GM23338 (cell line): ENCODE results near the gene PET117. TPM values are rescaled to one million over a fixed set of nuclear protein-coding genes. Genes with fewer than 3 reads are reported as not detected.

Experiments used
- ATAC-seq: fragments of 200-7000 bp; cut with Tn5 transposase; 3 replicates; pipeline ENCODE4 v1.9.1; 2020
- DNase-seq: peaks from one replicate; pipeline ENCODE4 v3.0.0-alpha.2; 2015; ENCODE audit warnings: low spot score
- H2AFZ ChIP-seq: fragments of 200-600 bp; sonication (generic); 2 replicates; pipeline ENCODE4 v1.8.0; 2016; ENCODE audit warnings: antibody characterized with exemption, mild to moderate bottlenecking, moderate library complexity
- H3F3A ChIP-seq: fragments of 200-600 bp; sonication (generic); replicated peaks from 2 replicates; pipeline ENCODE4 v1.8.0; 2017; ENCODE audit warnings: antibody characterized with exemption, mixed run types, low read depth
- H3K27ac ChIP-seq: fragments of 200-600 bp; sonication (generic); 2 replicates; pipeline ENCODE4 v1.6.1; 2016; ENCODE audit warnings: low read depth
- H3K27me3 ChIP-seq: fragments of 200-600 bp; sonication (generic); 2 replicates; pipeline ENCODE4 v1.8.0; 2016; ENCODE audit warnings: mild to moderate bottlenecking, mixed run types, moderate library complexity; ENCODE audit not compliant: insufficient read depth
- H3K36me3 ChIP-seq: fragments of 200-600 bp; sonication (generic); 2 replicates; pipeline ENCODE4 v1.8.0; 2016; ENCODE audit warnings: mild to moderate bottlenecking; ENCODE audit not compliant: insufficient read depth
- H3K4me1 ChIP-seq: fragments of 200-600 bp; sonication (generic); 2 replicates; pipeline ENCODE4 v1.8.0; 2016; ENCODE audit warnings: mild to moderate bottlenecking, moderate library complexity; ENCODE audit not compliant: insufficient read depth
- H3K4me2 ChIP-seq: fragments of 200-600 bp; sonication (generic); 2 replicates; pipeline ENCODE4 v1.7.1; 2017; ENCODE audit warnings: mixed run types
- H3K4me3 ChIP-seq: fragments of 200-600 bp; sonication (generic); 2 replicates; pipeline ENCODE4 v1.6.1; 2016; ENCODE audit warnings: mixed run types
- H3K79me2 ChIP-seq: fragments of 200-600 bp; sonication (generic); replicated peaks from 2 replicates; pipeline ENCODE4 v1.8.0; 2017; ENCODE audit warnings: mild to moderate bottlenecking; ENCODE audit not compliant: insufficient read depth
- H3K9me2 ChIP-seq: fragments of 200-600 bp; sonication (generic); 2 replicates; pipeline ENCODE4 v1.8.0; 2017; ENCODE audit not compliant: insufficient read depth
- H4K20me1 ChIP-seq: fragments of 200-600 bp; sonication (generic); replicated peaks from 2 replicates; pipeline ENCODE4 v1.8.0; 2017; ENCODE audit warnings: mild to moderate bottlenecking; ENCODE audit not compliant: insufficient read depth
- H3K27ac Mint-ChIP-seq: 2 replicates; pipeline ENCODE4 v1.8.0; 2020; ENCODE audit warnings: inconsistent platforms, mild to moderate bottlenecking, moderate library complexity, mixed read lengths
- H3K27me3 Mint-ChIP-seq: 3 replicates; pipeline ENCODE4 v1.8.0; 2022; ENCODE audit warnings: low read depth, mild to moderate bottlenecking, moderate library complexity, mixed read lengths, inconsistent platforms; ENCODE audit not compliant: insufficient read depth, poor library complexity
- H3K36me3 Mint-ChIP-seq: 3 replicates; pipeline ENCODE4 v1.8.0; 2021; ENCODE audit warnings: low read depth, mild to moderate bottlenecking, inconsistent platforms, moderate library complexity, mixed read lengths
- H3K4me1 Mint-ChIP-seq: 3 replicates; pipeline ENCODE4 v1.8.0; 2020; ENCODE audit warnings: mild to moderate bottlenecking, inconsistent platforms, mixed read lengths
- H3K4me3 Mint-ChIP-seq: 3 replicates; pipeline ENCODE4 v1.8.0; 2021; ENCODE audit warnings: moderate library complexity, mild to moderate bottlenecking, inconsistent platforms, mixed read lengths
- H3K9me3 Mint-ChIP-seq: 3 replicates; pipeline ENCODE4 v1.8.0; 2020; ENCODE audit warnings: moderate library complexity, mild to moderate bottlenecking, inconsistent platforms, mixed read lengths
- CREB1 ChIP-seq: fragments of 250-450 bp; sonication (Bioruptor Pico); IDR thresholded peaks from 2 replicates; pipeline ENCODE4 v1.5.0; 2020; ENCODE audit warnings: low read depth, mild to moderate bottlenecking, moderate library complexity
- EZH2 ChIP-seq: fragments of 200-600 bp; sonication (generic); IDR thresholded peaks from one replicate; pipeline ENCODE4 v1.8.0; 2017; ENCODE audit warnings: antibody characterized with exemption, mild to moderate bottlenecking, low read depth; ENCODE audit not compliant: unreplicated experiment
- NANOG ChIP-seq: IDR thresholded peaks from 2 replicates; pipeline ENCODE4 v1.6.1; 2016; ENCODE audit warnings: antibody characterized with exemption, borderline replicate concordance
- POLR2AphosphoS5 ChIP-seq: IDR thresholded peaks from 2 replicates; pipeline ENCODE4 v1.6.1; 2016; ENCODE audit warnings: antibody characterized with exemption, low read depth
- ZNF331 ChIP-seq: fragments of 250-450 bp; sonication (Bioruptor Pico); IDR thresholded peaks from 2 replicates; pipeline ENCODE4 v1.5.0; 2020; ENCODE audit warnings: low read depth, mild to moderate bottlenecking, moderate library complexity
- polyA plus RNA-seq: library from polyadenylated mRNA; unstranded; fragments of >200 nt; fragmentation: Nextera tagmentation; extraction: Ambion mirVana; gene quantifications from 2 replicates; pipeline ENCODE4 v1.2.1, GENCODE V29; 2016
- total RNA-seq: library from RNA; depleted of rRNA; stranded (reverse); fragments of >200 nt; shearing (Covaris generic); gene quantifications from 2 replicates; pipeline ENCODE4 v1.2.3, GENCODE V29; 2014
- TF ChIP-seq, protein P1 (sequence below): IDR thresholded peaks from 2 replicates; pipeline ENCODE4 v1.6.1; 2016; ENCODE audit warnings: antibody characterized with exemption
- TF ChIP-seq, protein P2 (sequence below): IDR thresholded peaks from one replicate; pipeline ENCODE4 v1.6.1; 2018; ENCODE audit warnings: antibody characterized with exemption; ENCODE audit not compliant: unreplicated experiment

The PET117 gene
- total and polyA plus RNA-seq, 2 experiments from 2014 or later: 21.7 to 41.9 TPM

DNA sequence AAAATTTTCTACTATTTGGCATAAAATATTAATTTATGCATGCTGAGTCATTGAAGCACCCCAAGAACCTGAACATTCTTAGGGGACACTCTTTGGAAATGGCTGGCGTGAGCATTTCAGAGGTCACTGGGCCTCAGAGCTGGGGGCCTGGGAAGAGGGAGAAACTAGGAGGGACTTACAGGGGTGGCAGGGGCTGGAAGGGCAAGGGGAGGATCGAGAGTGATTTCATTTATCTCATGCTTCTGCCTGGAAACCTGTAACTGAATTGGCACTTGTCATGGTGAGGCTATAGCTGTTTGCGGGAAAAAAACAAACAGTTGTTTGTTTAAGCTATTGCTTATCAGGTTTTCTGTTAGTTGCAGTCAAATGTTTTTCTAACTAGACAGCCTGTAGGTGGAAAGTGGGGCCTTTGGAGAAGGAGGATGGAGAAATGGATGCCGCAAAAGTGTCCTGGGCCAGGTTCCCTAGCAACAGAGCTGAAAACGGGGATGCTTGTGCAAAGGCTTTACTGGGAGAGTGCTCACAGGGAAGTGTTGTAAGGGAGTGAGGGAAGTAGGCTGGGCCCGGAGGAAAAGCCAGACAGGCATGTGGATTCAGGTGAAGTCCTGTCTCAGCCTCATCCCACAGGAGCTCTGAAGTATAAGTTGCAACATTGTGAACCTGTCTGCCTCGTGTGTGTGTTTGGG, 36.4 kb upstream of the PET117 start:
- H3K4me1 ChIP-seq: peaks cover 2% of the 10 kb centered on the region; the same call in 1 of the 2 replicates
- H3K27me3 ChIP-seq: no peaks in the 10 kb centered on the region
- H3K36me3 Mint-ChIP-seq: no peaks in the 10 kb centered on the region
- H3K4me2 ChIP-seq: peak overlapping the region; percentile 72
- no peaks in the 10 kb centered on the region for H3K79me2 ChIP-seq
- H3K4me3 Mint-ChIP-seq: peak overlapping the region; percentile 2; the same call in 2 of the 3 replicates
- H3K27me3 Mint-ChIP-seq: peaks cover 2% of the 10 kb centered on the region
- no peaks in the 10 kb centered on the region; the same call in 1 of the 2 replicates for H3F3A ChIP-seq
- 0 out of 2 replicates have a peak overlapping the region, but pooled peaks have one; percentile 21 for H3K27ac Mint-ChIP-seq
- no peaks in the 10 kb centered on the region for H3K36me3 ChIP-seq
- H3K9me2 ChIP-seq: no peaks in the 10 kb centered on the region
- no peaks in the 10 kb centered on the region for H4K20me1 ChIP-seq
- peak overlapping the region; percentile 86 for H2AFZ ChIP-seq
- H3K4me1 Mint-ChIP-seq: peaks cover 10% of the 10 kb centered on the region; the same call in 2 of the 3 replicates
- TF ChIP-seq NANOG (no peak), POLR2AphosphoS5 (no peak), EZH2 (no peak), CREB1 (CRISPR knock-in tag) (no peak)
- TF ChIP-seq, protein P1, sequence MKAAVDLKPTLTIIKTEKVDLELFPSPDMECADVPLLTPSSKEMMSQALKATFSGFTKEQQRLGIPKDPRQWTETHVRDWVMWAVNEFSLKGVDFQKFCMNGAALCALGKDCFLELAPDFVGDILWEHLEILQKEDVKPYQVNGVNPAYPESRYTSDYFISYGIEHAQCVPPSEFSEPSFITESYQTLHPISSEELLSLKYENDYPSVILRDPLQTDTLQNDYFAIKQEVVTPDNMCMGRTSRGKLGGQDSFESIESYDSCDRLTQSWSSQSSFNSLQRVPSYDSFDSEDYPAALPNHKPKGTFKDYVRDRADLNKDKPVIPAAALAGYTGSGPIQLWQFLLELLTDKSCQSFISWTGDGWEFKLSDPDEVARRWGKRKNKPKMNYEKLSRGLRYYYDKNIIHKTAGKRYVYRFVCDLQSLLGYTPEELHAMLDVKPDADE: no peak
- TF ChIP-seq, protein P2, sequence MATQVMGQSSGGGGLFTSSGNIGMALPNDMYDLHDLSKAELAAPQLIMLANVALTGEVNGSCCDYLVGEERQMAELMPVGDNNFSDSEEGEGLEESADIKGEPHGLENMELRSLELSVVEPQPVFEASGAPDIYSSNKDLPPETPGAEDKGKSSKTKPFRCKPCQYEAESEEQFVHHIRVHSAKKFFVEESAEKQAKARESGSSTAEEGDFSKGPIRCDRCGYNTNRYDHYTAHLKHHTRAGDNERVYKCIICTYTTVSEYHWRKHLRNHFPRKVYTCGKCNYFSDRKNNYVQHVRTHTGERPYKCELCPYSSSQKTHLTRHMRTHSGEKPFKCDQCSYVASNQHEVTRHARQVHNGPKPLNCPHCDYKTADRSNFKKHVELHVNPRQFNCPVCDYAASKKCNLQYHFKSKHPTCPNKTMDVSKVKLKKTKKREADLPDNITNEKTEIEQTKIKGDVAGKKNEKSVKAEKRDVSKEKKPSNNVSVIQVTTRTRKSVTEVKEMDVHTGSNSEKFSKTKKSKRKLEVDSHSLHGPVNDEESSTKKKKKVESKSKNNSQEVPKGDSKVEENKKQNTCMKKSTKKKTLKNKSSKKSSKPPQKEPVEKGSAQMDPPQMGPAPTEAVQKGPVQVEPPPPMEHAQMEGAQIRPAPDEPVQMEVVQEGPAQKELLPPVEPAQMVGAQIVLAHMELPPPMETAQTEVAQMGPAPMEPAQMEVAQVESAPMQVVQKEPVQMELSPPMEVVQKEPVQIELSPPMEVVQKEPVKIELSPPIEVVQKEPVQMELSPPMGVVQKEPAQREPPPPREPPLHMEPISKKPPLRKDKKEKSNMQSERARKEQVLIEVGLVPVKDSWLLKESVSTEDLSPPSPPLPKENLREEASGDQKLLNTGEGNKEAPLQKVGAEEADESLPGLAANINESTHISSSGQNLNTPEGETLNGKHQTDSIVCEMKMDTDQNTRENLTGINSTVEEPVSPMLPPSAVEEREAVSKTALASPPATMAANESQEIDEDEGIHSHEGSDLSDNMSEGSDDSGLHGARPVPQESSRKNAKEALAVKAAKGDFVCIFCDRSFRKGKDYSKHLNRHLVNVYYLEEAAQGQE: no peak
- peak overlapping the region; percentile 18; the same call in 1 of the 2 replicates for H3K27ac ChIP-seq
- H3K4me3 ChIP-seq: 0 out of 2 replicates have a peak overlapping the region, but pooled peaks have one; percentile 30
- DNase-seq (peak; percentile 85), ATAC-seq (peak; percentile 84)
- no peaks in the 10 kb centered on the region; the same call in 2 of the 3 replicates for H3K9me3 Mint-ChIP-seq

DNA sequence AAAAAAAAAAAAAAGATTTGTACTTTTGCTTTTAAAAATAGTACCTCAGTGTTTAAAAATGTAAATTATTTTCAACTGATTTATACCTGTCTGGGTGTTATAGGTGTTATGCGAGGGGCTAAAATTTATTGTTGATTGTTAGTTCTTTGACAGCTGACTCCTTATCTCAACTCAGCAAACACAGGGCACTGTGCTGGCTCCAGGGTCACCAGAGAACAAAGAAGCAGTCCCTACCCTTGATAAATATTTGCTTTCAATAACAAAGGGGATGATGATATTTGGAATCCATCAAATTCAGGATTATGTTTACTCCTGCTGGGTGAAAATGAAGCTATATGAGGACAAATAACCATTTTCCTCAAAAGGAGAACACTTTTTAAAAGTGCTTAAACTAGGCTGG, 34.2 kb upstream of the PET117 start:
- Histone ChIP-seq H3F3A (no peaks in the 10 kb centered on the region; the same call in 1 of the 2 replicates), H2AFZ (no peak overlapping the region), H3K4me2 (no peak overlapping the region), H3K4me1 (peaks cover 2% of the 10 kb centered on the region; the same call in 1 of the 2 replicates), H3K4me3 (no peak overlapping the region), H3K27ac (no peak overlapping the region), H3K27me3 (no peaks in the 10 kb centered on the region), H3K36me3 (no peaks in the 10 kb centered on the region), H3K9me2 (no peaks in the 10 kb centered on the region), H4K20me1 (no peaks in the 10 kb centered on the region), H3K79me2 (no peaks in the 10 kb centered on the region)
- Mint-ChIP-seq H3K27me3 (peaks cover 5% of the 10 kb centered on the region), H3K4me3 (no peak overlapping the region), H3K4me1 (peaks cover 10% of the 10 kb centered on the region; the same call in 2 of the 3 replicates), H3K9me3 (no peaks in the 10 kb centered on the region; the same call in 2 of the 3 replicates), H3K27ac (no peak overlapping the region), H3K36me3 (no peaks in the 10 kb centered on the region)
- ATAC-seq: no peak
- no peak for DNase-seq
- no peak for TF ChIP-seq NANOG
- TF ChIP-seq, protein P1: no peak
- TF ChIP-seq, protein P2: no peak
- no peak for TF ChIP-seq ZNF331 (CRISPR knock-in tag)
